Thymus (tissue), 11 donors: Measurements from ENCODE around the gene SCN1B. TPM values are rescaled to one million over a fixed set of nuclear protein-coding genes. Genes with fewer than 3 reads are reported as not detected.
A peak's percentile ranks its signal among the peaks of the same experiment; 100 is the strongest.
"Not testable (repeated sequence)": the region's sequence is repeated elsewhere in the genome, so short reads cannot be mapped to it uniquely, and the experiment has no call there.

ENCODE experiments used
- DNase-seq, 9 donors: peaks; one replicate each; pipeline ENCODE4 v3.0.0-alpha.2; 2013; ENCODE audit warnings: low spot score in 9 of 9, low read depth in 6 of 9, missing footprints in 1 of 9
- H3K27ac ChIP-seq, 2 donors: one replicate each; pipeline ENCODE4 v1.5.1; 2013; ENCODE audit warnings: control low read depth in 1 of 2, low read depth in 1 of 2, low read length in 1 of 2, mild to moderate bottlenecking in 1 of 2, moderate library complexity in 1 of 2
- H3K27me3 ChIP-seq, 2 donors: one replicate each; pipeline ENCODE4 v1.5.1; 2013; ENCODE audit warnings: low read length in 1 of 2; ENCODE audit not compliant: control insufficient read depth in 2 of 2, insufficient read depth in 1 of 2
- H3K36me3 ChIP-seq, 2 donors: one replicate each; pipeline ENCODE4 v1.5.1; 2013; ENCODE audit warnings: low read length in 1 of 2, mild to moderate bottlenecking in 1 of 2, moderate library complexity in 1 of 2; ENCODE audit not compliant: control insufficient read depth in 2 of 2, insufficient read depth in 2 of 2
- H3K4me1 ChIP-seq, 2 donors: one replicate each; pipeline ENCODE4 v1.5.1; 2013; ENCODE audit warnings: low read length in 2 of 2; ENCODE audit not compliant: control insufficient read depth in 2 of 2, insufficient read depth in 2 of 2
- H3K4me3 ChIP-seq, 2 donors: one replicate each; pipeline ENCODE4 v1.5.1; 2013; ENCODE audit warnings: low read length in 2 of 2, control low read depth in 1 of 2, mild to moderate bottlenecking in 1 of 2
- H3K9me3 ChIP-seq, 2 donors: one replicate each; pipeline ENCODE4 v1.5.1; 2013; ENCODE audit warnings: low read length in 1 of 2, mild to moderate bottlenecking in 1 of 2; ENCODE audit not compliant: control insufficient read depth in 2 of 2, insufficient read depth in 1 of 2
- WGBS: extraction: QIAGEN DNeasy Blood & Tissue Kit; methylation state at CpG from one replicate; pipeline ENCODE4 v1.1.7; 2013; 5-methylcytosine and 5-hydroxymethylcytosine counted together
- polyA plus RNA-seq: library from polyadenylated mRNA; stranded (reverse); fragments of 200-250 nt; gene quantifications from one replicate; pipeline ENCODE4 v1.2.3, GENCODE V29; 2013
- total RNA-seq: library from RNA; stranded (reverse); fragments of 120-200 nt; gene quantifications from one replicate; pipeline ENCODE4 v1.2.4, GENCODE V29; 2013
- donor health status: healthy.

The SCN1B gene
- total and polyA plus RNA-seq, 2 donors = 0.28 to 3.4 TPM

GRCh38 chr19:35006999-35007365, 23.3 kb upstream of the SCN1B start:
- peaks cover 0 to 1% of the 10 kb centered on the region in 2 donors for H3K9me3 ChIP-seq
- WGBS = 98% methylated on average over 5 of the region's 5 CpGs
- no peaks in the 10 kb centered on the region for H3K27me3 ChIP-seq
- H3K36me3 ChIP-seq = peaks cover 49 to 51% of the 10 kb centered on the region in 2 donors
- H3K4me3 ChIP-seq = no peak overlapping the region
- no peak overlapping the region for H3K27ac ChIP-seq
- no peak for DNase-seq
- H3K4me1 ChIP-seq = peaks cover 9 to 21% of the 10 kb centered on the region in 2 donors

GRCh38 chr19:35007427-35007826, 22.8 kb upstream of the SCN1B start:
- not testable (repeated sequence) for H3K9me3 ChIP-seq, H3K4me3 ChIP-seq, H3K27ac ChIP-seq, DNase-seq, H3K27me3 ChIP-seq
- WGBS = 98% methylated on average over 8 of the region's 8 CpGs
- peaks cover 51 to 54% of the 10 kb centered on the region in 2 donors for H3K36me3 ChIP-seq
- H3K4me1 ChIP-seq = peaks cover 9 to 23% of the 10 kb centered on the region in 2 donors

DNA sequence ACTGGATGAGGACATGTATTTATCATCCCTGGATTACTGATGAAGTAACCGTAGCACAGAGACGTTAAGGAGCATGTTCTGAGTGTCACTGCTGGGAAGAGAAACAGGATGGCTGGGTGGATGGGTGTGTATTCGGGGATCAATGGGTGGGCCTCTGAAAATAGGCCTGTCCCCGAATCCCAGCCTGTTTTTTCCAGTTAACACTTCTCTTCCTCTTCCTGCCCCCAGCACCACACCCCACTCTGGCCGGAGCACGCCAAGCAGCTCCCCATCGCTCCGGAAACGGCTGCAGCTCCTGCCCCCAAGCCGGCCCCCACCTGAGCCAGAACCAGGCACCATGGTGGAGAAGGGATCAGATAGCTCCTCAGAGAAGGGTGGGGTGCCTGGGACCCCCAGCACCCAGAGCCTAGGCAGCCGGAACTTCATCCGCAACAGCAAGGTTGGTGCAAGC, 21.4 kb upstream of the SCN1B start:
- Histone ChIP-seq H3K4me3 (no peak overlapping the region), H3K4me1 (peaks cover 6 to 22% of the 10 kb centered on the region in 2 donors)

GRCh38 chr19:35009424-35010415, 20.6 kb upstream of the SCN1B start:
- Histone ChIP-seq H3K4me3 (no peak overlapping the region), H3K4me1 (peaks cover 9 to 27% of the 10 kb centered on the region in 2 donors), H3K36me3 (peaks cover 59 to 65% of the 10 kb centered on the region in 2 donors), H3K27ac (no peak overlapping the region), H3K9me3 (peaks cover 0 to 1% of the 10 kb centered on the region in 2 donors), H3K27me3 (no peaks in the 10 kb centered on the region)
- DNase-seq = no peak
- WGBS = 96% methylated on average over 36 of the region's 36 CpGs

More for the DNA sequence above, 21.4 kb upstream of the SCN1B start:
- no peaks in the 10 kb centered on the region for H3K27me3 ChIP-seq
- 97% methylated on average over 12 of the region's 12 CpGs for WGBS
- no peak overlapping the region for H3K27ac ChIP-seq
- no peak for DNase-seq
- peaks cover 58 to 59% of the 10 kb centered on the region in 2 donors for H3K36me3 ChIP-seq
- peaks cover 0 to 1% of the 10 kb centered on the region in 2 donors for H3K9me3 ChIP-seq

- 93% methylated on average over 13 of the region's 13 CpGs for WGBS
- DNase-seq = no peak
- no peak overlapping the region for H3K4me3 ChIP-seq
- peaks cover 9 to 32% of the 10 kb centered on the region in 2 donors for H3K4me1 ChIP-seq
- H3K9me3 ChIP-seq = no peaks in the 10 kb centered on the region
- H3K27me3 ChIP-seq = no peaks in the 10 kb centered on the region
- H3K36me3 ChIP-seq = peaks cover 62 to 71% of the 10 kb centered on the region in 2 donors
- no peak overlapping the region for H3K27ac ChIP-seq
Measured at GRCh38 chr19:35011091-35011689, 19.1 kb upstream of the SCN1B start.

DNA sequence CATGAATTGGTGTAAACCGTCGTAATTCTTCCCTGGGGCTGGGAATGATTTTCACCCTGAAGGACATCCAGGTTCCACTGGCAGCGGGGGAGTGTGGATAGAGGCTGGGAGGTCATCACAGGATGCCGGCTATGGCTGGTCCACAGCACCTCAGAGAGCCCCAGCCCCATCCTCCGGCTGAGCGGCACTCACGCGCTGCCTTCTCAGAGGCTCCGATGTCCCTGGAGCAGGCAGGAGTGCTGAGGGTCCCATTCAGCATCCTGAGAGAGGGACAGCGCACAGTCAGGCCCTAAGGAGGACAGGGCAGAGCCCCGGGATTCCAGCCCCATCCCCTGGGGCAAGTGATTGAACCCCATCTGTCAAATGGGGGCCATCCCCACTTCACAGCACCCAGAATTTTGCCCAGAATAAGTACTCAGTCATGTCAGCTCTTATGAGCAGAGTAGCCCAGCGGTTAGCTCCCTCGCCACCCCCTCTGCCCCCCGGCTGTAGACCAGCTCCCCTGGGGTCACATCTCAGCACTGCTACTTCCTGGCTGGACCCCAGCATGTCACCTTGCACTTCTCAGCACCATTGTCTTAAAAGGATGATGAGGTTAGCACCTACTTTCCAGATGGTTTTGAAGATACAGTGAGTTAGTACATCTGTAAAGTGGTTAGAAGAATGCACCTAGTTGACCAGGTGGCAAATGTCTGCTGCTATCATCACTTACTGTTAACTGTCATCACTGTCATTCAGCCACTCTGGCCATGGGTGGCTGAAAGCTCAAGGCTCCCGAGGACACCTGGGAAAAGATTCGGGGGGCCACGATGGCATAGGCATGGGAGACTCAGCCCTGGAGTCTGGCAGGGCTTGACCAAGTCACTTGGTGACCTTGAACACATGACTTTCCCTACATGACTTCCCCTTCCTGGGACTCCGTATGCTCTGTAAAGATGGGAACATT, 18.3 kb upstream of the SCN1B start:
- H3K4me1 ChIP-seq = peaks cover 9 to 32% of the 10 kb centered on the region in 2 donors
- WGBS = 97% methylated on average over 18 of the region's 18 CpGs
- no peak for DNase-seq

GRCh38 chr19:35013041-35013819, 17.0 kb upstream of the SCN1B start:
- DNase-seq = peak in 3 of 9 donors; percentile 59 to 75 (median 72)
- Histone ChIP-seq H3K27me3 (no peaks in the 10 kb centered on the region), H3K9me3 (no peaks in the 10 kb centered on the region), H3K4me1 (peaks cover 9 to 32% of the 10 kb centered on the region in 2 donors), H3K4me3 (no peak overlapping the region), H3K27ac (peak overlapping the region; percentile 74 to 83), H3K36me3 (peaks cover 70 to 85% of the 10 kb centered on the region in 2 donors)
- WGBS = 74% methylated on average over 32 of the region's 32 CpGs

More for the DNA sequence above, 18.3 kb upstream of the SCN1B start:
- Histone ChIP-seq H3K27me3 (no peaks in the 10 kb centered on the region), H3K36me3 (peaks cover 61 to 74% of the 10 kb centered on the region in 2 donors), H3K9me3 (no peaks in the 10 kb centered on the region), H3K27ac (peak overlapping the region in 1 of 2 donors; percentile 25), H3K4me3 (no peak overlapping the region)
